MM.1S (cell line): ENCODE data around the gene CTSE.

Source experiments
- DNase-seq: peaks from one replicate; pipeline ENCODE4 v3.0.0-alpha.2; 2015
- H2AFZ ChIP-seq: fragments of 300-600 bp; sonication (generic); 2 replicates; pipeline ENCODE4 v1.6.0; 2016; ENCODE audit warnings: antibody characterized with exemption, low read length
- H3F3A ChIP-seq: fragments of 300-600 bp; sonication (generic); 2 replicates; pipeline ENCODE4 v1.6.1; 2016; ENCODE audit warnings: mild to moderate bottlenecking, antibody characterized with exemption, low read length, moderate library complexity, mixed read lengths; ENCODE audit not compliant: insufficient read depth
- H3K27ac ChIP-seq: fragments of 300-600 bp; sonication (generic); 2 replicates; pipeline ENCODE4 v1.5.1; 2016; ENCODE audit warnings: mild to moderate bottlenecking, low read length
- H3K27me3 ChIP-seq: fragments of 300-600 bp; sonication (generic); replicated peaks from 2 replicates; pipeline ENCODE4 v1.6.0; 2016; ENCODE audit warnings: low read length; ENCODE audit not compliant: insufficient read depth
- H3K36me3 ChIP-seq: fragments of 300-600 bp; sonication (generic); replicated peaks from 2 replicates; pipeline ENCODE4 v1.6.1; 2016; ENCODE audit warnings: mild to moderate bottlenecking, low read length, mixed read lengths; ENCODE audit not compliant: insufficient read depth
- H3K4me1 ChIP-seq: fragments of 300-600 bp; sonication (generic); 2 replicates; pipeline ENCODE4 v1.6.1; 2016; ENCODE audit warnings: low read length, mixed read lengths
- H3K4me2 ChIP-seq: fragments of 300-600 bp; sonication (generic); 2 replicates; pipeline ENCODE4 v1.6.0; 2016; ENCODE audit warnings: low read depth, low read length
- H3K4me3 ChIP-seq: fragments of 300-600 bp; sonication (generic); 2 replicates; pipeline ENCODE4 v1.5.1; 2016; ENCODE audit warnings: low read length, mixed read lengths
- H3K79me2 ChIP-seq: fragments of 300-600 bp; sonication (generic); 2 replicates; pipeline ENCODE4 v1.6.1; 2016; ENCODE audit warnings: mixed run types, low read length, mixed read lengths
- H3K9ac ChIP-seq: fragments of 300-600 bp; sonication (generic); 2 replicates; pipeline ENCODE4 v1.6.1; 2016; ENCODE audit warnings: low read length, mixed read lengths
- H3K9me2 ChIP-seq: fragments of 300-600 bp; sonication (generic); replicated peaks from 2 replicates; pipeline ENCODE4 v1.6.1; 2016; ENCODE audit warnings: mild to moderate bottlenecking, low read length, mixed read lengths; ENCODE audit not compliant: insufficient read depth
- H3K9me3 ChIP-seq: fragments of 300-600 bp; sonication (generic); replicated peaks from 2 replicates; pipeline ENCODE4 v1.6.1; 2016; ENCODE audit warnings: mild to moderate bottlenecking, low read length, mixed read lengths; ENCODE audit not compliant: insufficient read depth
- H4K20me1 ChIP-seq: fragments of 300-600 bp; sonication (generic); 2 replicates; pipeline ENCODE4 v1.6.1; 2016; ENCODE audit warnings: mild to moderate bottlenecking, low read length, moderate library complexity, mixed read lengths; ENCODE audit not compliant: insufficient read depth
- EZH2 ChIP-seq: fragments of 300-600 bp; sonication (generic); optimal IDR thresholded peaks from 2 replicates; pipeline ENCODE3; 2017; ENCODE audit warnings: low read depth, mild to moderate bottlenecking, antibody characterized with exemption, low read length, mixed read lengths
- EZH2phosphoT487 ChIP-seq: fragments of 300-600 bp; sonication (generic); IDR thresholded peaks from 2 replicates; pipeline ENCODE4 v1.6.1; 2018; ENCODE audit warnings: antibody characterized with exemption, low read length
- TF ChIP-seq, protein P1 (sequence below): fragments of 300-600 bp; sonication (generic); IDR thresholded peaks from 2 replicates; pipeline ENCODE4 v1.5.1; 2016; ENCODE audit warnings: antibody characterized with exemption, low read length, mixed read lengths

CTSE gene

DNA sequence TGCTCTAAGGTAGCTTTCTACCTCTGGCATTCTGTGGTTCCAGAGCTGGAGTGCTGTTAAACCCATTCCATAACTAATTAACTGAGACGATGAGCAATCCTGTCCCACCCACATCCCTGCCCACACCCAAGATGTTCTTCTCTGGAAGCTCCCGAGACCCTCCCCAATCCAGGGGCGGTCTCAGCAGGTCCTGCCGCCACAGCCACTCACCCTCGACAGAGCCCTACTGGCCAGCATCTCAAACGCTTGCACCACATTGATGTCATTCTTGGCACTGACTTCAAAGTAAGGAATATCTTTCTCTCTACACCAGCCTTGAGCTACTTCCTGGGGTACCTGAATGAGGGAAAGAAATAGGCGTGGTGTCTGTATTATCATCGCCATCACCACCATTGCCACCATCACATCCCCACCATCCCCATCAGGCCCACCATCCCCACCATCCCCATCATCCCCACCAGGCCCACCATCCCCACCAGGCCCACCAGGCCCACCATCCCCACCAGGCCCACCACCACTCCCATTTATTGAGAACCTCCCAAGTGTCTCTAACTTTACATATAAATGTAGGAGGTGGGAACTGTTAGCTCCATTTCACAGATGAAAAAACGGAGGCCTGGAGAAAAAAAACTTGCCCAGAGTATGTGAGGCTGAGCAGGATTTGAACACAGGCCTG is 38.2 kb downstream of the CTSE start:
- TF ChIP-seq, protein P1, sequence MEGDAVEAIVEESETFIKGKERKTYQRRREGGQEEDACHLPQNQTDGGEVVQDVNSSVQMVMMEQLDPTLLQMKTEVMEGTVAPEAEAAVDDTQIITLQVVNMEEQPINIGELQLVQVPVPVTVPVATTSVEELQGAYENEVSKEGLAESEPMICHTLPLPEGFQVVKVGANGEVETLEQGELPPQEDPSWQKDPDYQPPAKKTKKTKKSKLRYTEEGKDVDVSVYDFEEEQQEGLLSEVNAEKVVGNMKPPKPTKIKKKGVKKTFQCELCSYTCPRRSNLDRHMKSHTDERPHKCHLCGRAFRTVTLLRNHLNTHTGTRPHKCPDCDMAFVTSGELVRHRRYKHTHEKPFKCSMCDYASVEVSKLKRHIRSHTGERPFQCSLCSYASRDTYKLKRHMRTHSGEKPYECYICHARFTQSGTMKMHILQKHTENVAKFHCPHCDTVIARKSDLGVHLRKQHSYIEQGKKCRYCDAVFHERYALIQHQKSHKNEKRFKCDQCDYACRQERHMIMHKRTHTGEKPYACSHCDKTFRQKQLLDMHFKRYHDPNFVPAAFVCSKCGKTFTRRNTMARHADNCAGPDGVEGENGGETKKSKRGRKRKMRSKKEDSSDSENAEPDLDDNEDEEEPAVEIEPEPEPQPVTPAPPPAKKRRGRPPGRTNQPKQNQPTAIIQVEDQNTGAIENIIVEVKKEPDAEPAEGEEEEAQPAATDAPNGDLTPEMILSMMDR: no peak
- TF ChIP-seq EZH2 (no peak), EZH2phosphoT487 (no peak)
- no peaks in the 10 kb centered on the region for H3K79me2 ChIP-seq
- H3K9me3 ChIP-seq: no peaks in the 10 kb centered on the region
- no peak overlapping the region for H3K4me3 ChIP-seq
- DNase-seq: no peak
- H2AFZ ChIP-seq: no peak overlapping the region
- no peaks in the 10 kb centered on the region for H3K36me3 ChIP-seq
- H3K4me1 ChIP-seq: no peaks in the 10 kb centered on the region
- H3F3A ChIP-seq: no peaks in the 10 kb centered on the region
- no peak overlapping the region for H3K9ac ChIP-seq
- no peaks in the 10 kb centered on the region for H3K9me2 ChIP-seq
- no peak overlapping the region for H3K27ac ChIP-seq
- H3K27me3 ChIP-seq: no peaks in the 10 kb centered on the region
- H3K4me2 ChIP-seq: no peak overlapping the region
- no peaks in the 10 kb centered on the region for H4K20me1 ChIP-seq

- no peak overlapping the region for H3K4me2 ChIP-seq
- H3K9me3 ChIP-seq: no peaks in the 10 kb centered on the region
- no peak overlapping the region for H3K9ac ChIP-seq
- H3K79me2 ChIP-seq: no peaks in the 10 kb centered on the region
- no peaks in the 10 kb centered on the region for H3K36me3 ChIP-seq
- no peak overlapping the region for H3K27ac ChIP-seq
- no peaks in the 10 kb centered on the region for H3K9me2 ChIP-seq
- no peaks in the 10 kb centered on the region for H4K20me1 ChIP-seq
- H3F3A ChIP-seq: no peaks in the 10 kb centered on the region
- DNase-seq: peak; percentile 76
- no peaks in the 10 kb centered on the region for H3K4me1 ChIP-seq
- H3K4me3 ChIP-seq: no peak overlapping the region
- H3K27me3 ChIP-seq: no peaks in the 10 kb centered on the region
- TF ChIP-seq, protein P1: peak; percentile 98
- no peak for TF ChIP-seq EZH2
- H2AFZ ChIP-seq: no peak overlapping the region
Measured at GRCh38 chr1:205983925-205984725, 39.6 kb downstream of the CTSE start.

DNA sequence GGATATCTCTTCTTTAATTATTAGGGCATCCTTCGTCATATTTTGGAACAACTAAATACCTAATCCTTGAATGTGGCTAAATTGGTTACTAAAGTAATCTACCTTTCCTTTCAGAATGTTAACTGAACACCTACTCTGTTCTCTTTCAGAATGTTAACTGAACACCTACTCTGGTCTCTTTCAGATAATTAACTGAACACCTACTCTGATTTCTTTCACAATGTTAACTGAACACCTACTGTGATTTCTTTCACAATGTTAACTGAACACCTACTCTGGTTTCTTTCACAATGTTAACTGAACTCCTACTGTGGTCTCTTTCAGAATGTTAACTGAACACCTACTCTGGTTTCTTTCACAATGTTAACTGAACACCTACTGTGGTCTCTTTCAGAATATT is 42.4 kb downstream of the CTSE start:
- Histone ChIP-seq H3K9me3 (no peaks in the 10 kb centered on the region), H4K20me1 (no peaks in the 10 kb centered on the region), H3K4me2 (no peak overlapping the region), H3K9me2 (no peaks in the 10 kb centered on the region), H3K79me2 (no peaks in the 10 kb centered on the region), H2AFZ (no peak overlapping the region), H3K4me1 (no peaks in the 10 kb centered on the region), H3K4me3 (no peak overlapping the region), H3K36me3 (no peaks in the 10 kb centered on the region), H3K27ac (no peak overlapping the region), H3K9ac (no peak overlapping the region), H3K27me3 (no peaks in the 10 kb centered on the region), H3F3A (no peaks in the 10 kb centered on the region)
- TF ChIP-seq, protein P1: no peak
- TF ChIP-seq EZH2 (no peak), EZH2phosphoT487 (no peak)
- DNase-seq: no peak
